GM12875 (cell line): ENCODE measurements around the gene FAR1.
A peak's percentile ranks its signal among the peaks of the same experiment; 100 is the strongest.
"Not testable (repeated sequence)": the region's sequence is repeated elsewhere in the genome, so short reads cannot be mapped to it uniquely, and the experiment has no call there.

ENCODE experiments used
- H3K4me3 ChIP-seq: one replicate; pipeline ENCODE4 v1.5.1; 2011; ENCODE audit warnings: low read depth, low read length, control low read depth
- CTCF ChIP-seq: IDR thresholded peaks from 2 replicates; pipeline ENCODE4 v1.5.1; 2011; ENCODE audit warnings: low read depth, mild to moderate bottlenecking, control low read depth, inconsistent platforms, low read length, moderate library complexity, borderline replicate concordance; ENCODE audit not compliant: insufficient read depth

The FAR1 gene, protein sequence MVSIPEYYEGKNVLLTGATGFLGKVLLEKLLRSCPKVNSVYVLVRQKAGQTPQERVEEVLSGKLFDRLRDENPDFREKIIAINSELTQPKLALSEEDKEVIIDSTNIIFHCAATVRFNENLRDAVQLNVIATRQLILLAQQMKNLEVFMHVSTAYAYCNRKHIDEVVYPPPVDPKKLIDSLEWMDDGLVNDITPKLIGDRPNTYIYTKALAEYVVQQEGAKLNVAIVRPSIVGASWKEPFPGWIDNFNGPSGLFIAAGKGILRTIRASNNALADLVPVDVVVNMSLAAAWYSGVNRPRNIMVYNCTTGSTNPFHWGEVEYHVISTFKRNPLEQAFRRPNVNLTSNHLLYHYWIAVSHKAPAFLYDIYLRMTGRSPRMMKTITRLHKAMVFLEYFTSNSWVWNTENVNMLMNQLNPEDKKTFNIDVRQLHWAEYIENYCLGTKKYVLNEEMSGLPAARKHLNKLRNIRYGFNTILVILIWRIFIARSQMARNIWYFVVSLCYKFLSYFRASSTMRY

DNA sequence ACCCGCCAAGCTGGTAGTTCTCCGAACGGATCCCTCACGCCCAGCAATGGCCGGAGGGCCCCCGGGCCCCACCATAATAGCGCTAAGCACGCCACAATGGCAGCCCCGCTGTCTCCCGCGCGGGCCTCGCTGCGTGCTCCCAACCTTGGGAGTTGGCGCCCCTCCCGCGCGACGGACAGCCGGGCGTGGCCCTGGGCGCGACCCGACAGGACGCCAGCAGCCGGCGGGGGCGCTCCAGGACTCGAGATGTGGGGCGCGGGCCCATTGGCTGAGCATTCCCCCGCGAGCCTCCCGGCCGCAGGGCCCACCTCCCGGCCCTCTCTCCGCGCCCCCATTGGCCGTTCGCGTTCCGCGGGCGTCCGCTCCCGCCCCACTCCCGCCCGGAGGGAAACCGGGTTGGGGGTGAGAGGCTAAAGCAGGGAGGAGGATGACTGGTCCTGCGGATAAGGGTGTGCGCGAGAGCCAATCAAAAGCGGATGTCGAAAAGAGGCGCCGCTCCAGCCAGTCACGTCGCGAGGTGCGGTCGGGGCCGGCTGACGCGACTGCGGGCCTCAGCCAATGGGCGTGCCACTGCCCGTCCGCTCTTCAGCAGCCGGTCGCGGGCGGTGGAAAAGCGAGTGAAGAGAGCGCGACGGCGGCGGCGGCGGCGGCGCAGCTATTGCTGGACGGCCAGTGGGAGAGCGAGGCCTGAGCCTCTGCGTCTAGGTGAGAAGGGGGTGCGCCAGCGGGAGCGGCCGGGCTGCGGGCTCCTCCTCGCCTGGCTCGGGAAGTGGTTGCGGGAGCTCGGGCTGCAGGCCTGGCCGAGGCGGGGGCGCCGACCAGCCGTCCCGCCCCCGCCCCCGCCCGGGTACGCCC, at the start of gene FAR1:
Gene FAR1, plus strand, starts transcription at position 567 of the 855 bp plus-strand sequence. CDS start 26,098 bp downstream, outside the sequence.
- peak; percentile 72 for TF ChIP-seq CTCF
- H3K4me3 ChIP-seq: peak within 1 kb of the TSS; percentile 85

GRCh38 chr11:13620063-13620462, 48.4 kb upstream of the FAR1 start:
- no peak overlapping the region for H3K4me3 ChIP-seq
- no peak for TF ChIP-seq CTCF

DNA sequence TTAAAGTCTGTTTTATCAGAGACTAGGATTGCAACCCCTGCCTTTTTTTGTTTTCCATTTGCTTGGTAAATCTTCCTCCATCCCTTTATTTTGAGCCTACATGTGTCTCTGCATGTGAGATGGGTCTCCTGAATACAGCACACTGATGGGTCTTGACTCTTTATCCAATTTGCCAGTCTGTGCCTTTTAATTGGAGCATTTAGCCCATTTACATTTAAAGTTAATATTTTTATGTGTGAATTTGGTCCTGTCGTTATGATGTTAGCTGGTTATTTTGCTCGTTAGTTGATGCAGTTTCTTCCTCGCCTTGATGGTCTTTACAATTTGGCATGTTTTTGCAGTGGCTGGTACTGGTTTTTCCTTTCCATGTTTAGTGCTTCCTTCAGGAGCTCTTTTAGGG, 41.6 kb upstream of the FAR1 start:
- not testable (repeated sequence) for H3K4me3 ChIP-seq

DNA sequence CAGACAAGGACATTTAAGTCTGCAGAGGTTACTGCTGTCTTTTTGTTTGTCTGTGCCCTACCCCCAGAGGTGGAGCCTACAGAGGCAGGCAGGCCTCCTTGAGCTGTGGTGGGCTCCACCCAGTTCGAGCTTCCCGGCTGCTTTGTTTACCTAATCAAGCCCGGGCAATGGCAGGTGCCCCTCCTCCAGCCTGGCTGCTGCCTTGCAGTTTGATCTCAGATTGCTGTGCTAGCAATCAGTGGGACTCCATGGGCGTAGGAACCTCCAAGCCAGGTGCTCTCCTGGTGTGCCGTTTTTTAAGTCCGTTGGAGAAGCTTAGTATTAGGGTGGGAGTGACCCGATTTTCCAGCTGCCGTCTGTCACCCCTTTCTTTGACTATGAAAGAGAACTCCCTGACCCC, 39.8 kb upstream of the FAR1 start:
- not testable (repeated sequence) for H3K4me3 ChIP-seq

GRCh38 chr11:13629779-13630178, 38.7 kb upstream of the FAR1 start:
- TF ChIP-seq CTCF: no peak
- no peak overlapping the region for H3K4me3 ChIP-seq

GRCh38 chr11:13635290-13635689, 33.2 kb upstream of the FAR1 start:
- no peak overlapping the region for H3K4me3 ChIP-seq
- no peak for TF ChIP-seq CTCF

GRCh38 chr11:13635804-13636203, 32.7 kb upstream of the FAR1 start:
- no peak for TF ChIP-seq CTCF
- no peak overlapping the region for H3K4me3 ChIP-seq
